H1 (cell line): Measurements from ENCODE around the gene NAA16. TPM values are rescaled to one million over a fixed set of nuclear protein-coding genes. Genes with fewer than 3 reads are reported as not detected.

Experiments
- CTCF ChIA-PET: fragments of 300-600 bp; sonication (Branson Sonifier 250); formaldehyde crosslinking; loops from one replicate; lab custom pipeline; 2021; ENCODE audit not compliant: partially characterized antibody; lab: Charles Lee
- POLR2A ChIA-PET: fragments of 300-600 bp; sonication (Branson Sonifier 250); formaldehyde crosslinking; loops from one replicate; lab custom pipeline; 2021; ENCODE audit warnings: inconsistent platforms; ENCODE audit not compliant: partially characterized antibody; lab: Charles Lee
- DNase-seq, 2 experiments: peaks; one replicate each; pipeline versions ENCODE4 v3.0.0 to v3.0.0-alpha.2; 2010 to 2022; ENCODE audit warnings: low spot score in 2 of 2, low read depth in 1 of 2, mixed read lengths in 1 of 2
- FAIRE-seq: peaks from 2 replicates; lab custom pipeline; 2011; peaks lifted over from hg19 to GRCh38; lab: Jason Lieb, UNC
- H2AFZ ChIP-seq: 2 replicates; pipeline ENCODE4 v1.8.1; 2012; ENCODE audit warnings: low read length, inconsistent platforms
- H2AK5ac ChIP-seq: 2 replicates; pipeline ENCODE4 v1.6.1; 2013; ENCODE audit warnings: low read depth, low read length
- H2BK120ac ChIP-seq: replicated peaks from 2 replicates; pipeline ENCODE3; 2013; ENCODE audit warnings: low read depth, low read length, inconsistent platforms
- H2BK12ac ChIP-seq: 2 replicates; pipeline ENCODE4 v1.6.1; 2013; ENCODE audit warnings: low read depth, low read length
- H2BK15ac ChIP-seq: 2 replicates; pipeline ENCODE4 v1.6.1; 2013; ENCODE audit warnings: low read length
- H2BK20ac ChIP-seq: 2 replicates; pipeline ENCODE4 v1.6.1; 2013; ENCODE audit warnings: low read length
- H2BK5ac ChIP-seq: 2 replicates; pipeline ENCODE4 v1.6.1; 2013; ENCODE audit warnings: low read depth, low read length
- H3K14ac ChIP-seq: 2 replicates; pipeline ENCODE4 v1.6.1; 2013; ENCODE audit warnings: inconsistent platforms; ENCODE audit not compliant: insufficient read length
- H3K18ac ChIP-seq: 2 replicates; pipeline ENCODE4 v1.6.1; 2013; ENCODE audit warnings: low read length; ENCODE audit errors: extremely low read depth
- H3K23ac ChIP-seq: 2 replicates; pipeline ENCODE4 v1.6.1; 2013; ENCODE audit warnings: inconsistent platforms; ENCODE audit not compliant: insufficient read length
- H3K23me2 ChIP-seq: 2 replicates; pipeline ENCODE4 v1.6.1; 2013; ENCODE audit warnings: low read depth, low read length
- H3K27ac ChIP-seq: 2 replicates; pipeline ENCODE4 v1.6.1; 2011; ENCODE audit warnings: low read depth, low read length, inconsistent platforms
- H3K27me3 ChIP-seq, 4 experiments: replicated peaks in 1 of 4; 1 replicate in 1 of 4; 2 replicates in 3 of 4; pipeline versions ENCODE4 v1.6.1 to v1.8.1; 2011 to 2013; ENCODE audit warnings: low read length in 3 of 4, mild to moderate bottlenecking in 3 of 4, inconsistent platforms in 2 of 4, mixed read lengths in 2 of 4, moderate library complexity in 1 of 4; ENCODE audit not compliant: control insufficient read depth in 3 of 4, insufficient read depth in 3 of 4; ENCODE audit errors: extremely low read depth in 1 of 4
- H3K36me3 ChIP-seq, 4 experiments: 2 replicates each; pipeline versions ENCODE4 v1.6.1 to v1.8.1; 2011 to 2013; ENCODE audit warnings: mild to moderate bottlenecking in 4 of 4, low read length in 3 of 4, moderate library complexity in 2 of 4, control low read depth in 1 of 4, inconsistent platforms in 1 of 4; ENCODE audit not compliant: insufficient read depth in 4 of 4, control insufficient read depth in 2 of 4
- H3K4ac ChIP-seq: replicated peaks from 2 replicates; pipeline ENCODE3; 2013; ENCODE audit warnings: low read length, low read depth, mixed read lengths, inconsistent platforms; ENCODE audit not compliant: insufficient read length
- H3K4me1 ChIP-seq, 4 experiments: replicated peaks in 1 of 4; 1 replicate in 1 of 4; 2 replicates in 3 of 4; pipeline versions ENCODE4 v1.6.1 to v1.8.1; 2011 to 2013; ENCODE audit warnings: low read length in 3 of 4, inconsistent platforms in 2 of 4, mixed read lengths in 1 of 4; ENCODE audit not compliant: insufficient read depth in 4 of 4, control insufficient read depth in 3 of 4
- H3K4me2 ChIP-seq, 2 experiments: 2 replicates each; pipeline versions ENCODE4 v1.6.1 to v1.8.1; 2011 to 2013; ENCODE audit warnings: low read depth in 2 of 2, low read length in 2 of 2, control low read depth in 1 of 2, inconsistent platforms in 1 of 2, mild to moderate bottlenecking in 1 of 2; ENCODE audit not compliant: insufficient read depth in 1 of 2
- H3K4me3 ChIP-seq, 4 experiments: fragments of 200-600, 300-600 bp in 1 of 4; sonication (generic), shearing (Covaris generic), sonication (Bioruptor Twin) in 1 of 4; 2 replicates each; pipeline versions ENCODE4 v1.5.1 to v1.8.1; 2011 to 2016; ENCODE audit warnings: low read length in 4 of 4, low read depth in 3 of 4, control low read depth in 2 of 4, inconsistent platforms in 2 of 4, mild to moderate bottlenecking in 2 of 4, mixed read lengths in 1 of 4, moderate library complexity in 1 of 4; ENCODE audit not compliant: insufficient read depth in 2 of 4; ENCODE audit errors: extremely low read depth in 1 of 4
- H3K56ac ChIP-seq: replicated peaks from 2 replicates; pipeline ENCODE3; 2013; ENCODE audit warnings: low read depth, mild to moderate bottlenecking, mixed read lengths, low read length, inconsistent platforms; ENCODE audit not compliant: insufficient read length
- H3K79me1 ChIP-seq: 2 replicates; pipeline ENCODE4 v1.6.1; 2013; ENCODE audit warnings: low read depth, low read length, control low read depth
- H3K79me2 ChIP-seq, 2 experiments: 2 replicates each; pipeline versions ENCODE4 v1.6.1 to v1.8.1; 2012 to 2013; ENCODE audit warnings: low read length in 2 of 2, mild to moderate bottlenecking in 2 of 2, inconsistent platforms in 1 of 2; ENCODE audit not compliant: insufficient read depth in 2 of 2, control insufficient read depth in 1 of 2
- H3K9ac ChIP-seq, 4 experiments: replicated peaks in 1 of 4; 1 replicate in 1 of 4; 2 replicates in 3 of 4; pipeline versions ENCODE4 v1.6.1 to v1.8.1; 2011 to 2013; ENCODE audit warnings: low read depth in 3 of 4, low read length in 3 of 4, control low read depth in 2 of 4, mild to moderate bottlenecking in 2 of 4, moderate library complexity in 2 of 4, inconsistent platforms in 1 of 4; ENCODE audit errors: extremely low read depth in 1 of 4
- H3K9me3 ChIP-seq, 2 experiments: 2 replicates each; pipeline versions ENCODE4 v1.6.1 to v1.8.1; 2012 to 2013; ENCODE audit warnings: mild to moderate bottlenecking in 2 of 2, moderate library complexity in 2 of 2, control low read depth in 1 of 2, inconsistent platforms in 1 of 2, low read depth in 1 of 2, low read length in 1 of 2, mixed read lengths in 1 of 2; ENCODE audit not compliant: insufficient read depth in 2 of 2
- H4K20me1 ChIP-seq, 2 experiments: replicated peaks in 1 of 2; 2 replicates each; pipeline versions ENCODE3 to v1.8.1; 2011 to 2013; ENCODE audit warnings: inconsistent platforms in 2 of 2, low read length in 2 of 2, mild to moderate bottlenecking in 1 of 2; ENCODE audit not compliant: insufficient read depth in 2 of 2, control insufficient read depth in 1 of 2
- H4K5ac ChIP-seq: 2 replicates; pipeline ENCODE4 v1.6.1; 2013; ENCODE audit warnings: low read length, low read depth, mixed read lengths, inconsistent platforms; ENCODE audit not compliant: insufficient read length
- H4K8ac ChIP-seq: 2 replicates; pipeline ENCODE4 v1.8.0; 2013; ENCODE audit warnings: mild to moderate bottlenecking, moderate library complexity, low read length, inconsistent platforms; ENCODE audit not compliant: insufficient read depth; ENCODE audit errors: extremely low read depth
- H4K91ac ChIP-seq: replicated peaks from 2 replicates; pipeline ENCODE3; 2013; ENCODE audit warnings: low read length, mixed read lengths, inconsistent platforms; ENCODE audit not compliant: insufficient read length
- BRCA1 ChIP-seq: IDR thresholded peaks from 2 replicates; pipeline ENCODE4 v1.6.1; 2012; ENCODE audit warnings: low read depth, low read length, improper control_type of control experiment
- E2F6 ChIP-seq: IDR thresholded peaks from 2 replicates; pipeline ENCODE4 v1.6.1; 2012; ENCODE audit warnings: inconsistent platforms
- NANOG ChIP-seq: IDR thresholded peaks from 2 replicates; pipeline ENCODE4 v1.6.1; 2011; ENCODE audit warnings: low read length, low read depth, mild to moderate bottlenecking, inconsistent platforms; ENCODE audit not compliant: insufficient read depth, poor library complexity, severe bottlenecking
- SIX5 ChIP-seq: IDR thresholded peaks from 2 replicates; pipeline ENCODE4 v1.6.1; 2011; ENCODE audit warnings: mild to moderate bottlenecking, low read depth, low read length
- SUZ12 ChIP-seq: fragments of 200-600 bp; sonication (generic); IDR thresholded peaks from 2 replicates; pipeline ENCODE4 v1.6.1; 2012; ENCODE audit warnings: mild to moderate bottlenecking, inconsistent platforms, low read length, moderate library complexity, mixed read lengths
- WGBS, 2 experiments: shearing (Covaris generic) in 1 of 2; methylation state at CpG; one replicate each; pipeline versions ENCODE4 v1.1.6 to v1.1.7; 2013 to 2015; ENCODE audit warnings: low lambda C conversion rate in 2 of 2, mixed read lengths in 2 of 2, inconsistent platforms in 1 of 2, low coverage in 1 of 2, missing lambda C conversion rate in 1 of 2; ENCODE audit not compliant: insufficient replicate concordance in 2 of 2, insufficient coverage in 1 of 2, insufficient read length in 1 of 2; ENCODE audit errors: extremely low coverage in 1 of 2, missing lambda C conversion rate in 1 of 2; 5-methylcytosine and 5-hydroxymethylcytosine counted together
- polyA plus RNA-seq, 7 experiments: library from polyadenylated mRNA; depleted of rRNA in 3 of 7; stranded (reverse) in 5 of 7; unstranded in 2 of 7; fragments of >200 nt in 5 of 7; fragments of 200-250 nt in 2 of 7; gene quantifications; 1 replicate in 5 of 7; 2 replicates in 1 of 7; 4 replicates in 1 of 7; pipeline versions ENCODE4 v1.2.1 to v1.2.3, GENCODE V29; 2011 to 2013; ENCODE audit warnings: missing spikeins in 2 of 7, mixed read lengths in 2 of 7
- total RNA-seq: library from RNA; stranded (reverse); fragmentation: NEBNext Ultra II Directional; extraction: Animal tissue kit (Norgen Biotek cat#: 25700); gene quantifications from 2 replicates; pipeline ENCODE4 v1.2.1, GENCODE V29; 2021

NAA16 gene
- total and polyA plus RNA-seq, 2 of the 8 experiments (the other 6 are each of a cell fraction or from before 2014, with no cell fraction given), result 11.4 to 40.0 TPM

- Histone ChIP-seq H3K9ac (no peak overlapping the region), H4K8ac (no peak overlapping the region), H3K4me3 (no peak overlapping the region), H3K4me2 (no peak overlapping the region), H3K79me1 (no peaks in the 10 kb centered on the region; the same call in 1 of the 2 replicates), H4K5ac (no peak overlapping the region), H3K27ac (no peak overlapping the region), H4K20me1 (peaks cover 0 to 4% of the 10 kb centered on the region in 2 experiments), H2AK5ac (no peak overlapping the region), H3K23me2 (no peaks in the 10 kb centered on the region), H3K56ac (no peak overlapping the region), H2BK120ac (no peak overlapping the region), H3K23ac (no peak overlapping the region), H2AFZ (no peak overlapping the region), H2BK20ac (no peak overlapping the region), H3K79me2 (peaks cover 0 to 18% of the 10 kb centered on the region in 2 experiments; a peak in 2 of 4 replicates), H4K91ac (no peak overlapping the region), H2BK5ac (no peak overlapping the region), H3K18ac (no peak overlapping the region), H3K4ac (no peak overlapping the region), H3K4me1 (no peaks in the 10 kb centered on the region), H3K9me3 (no peaks in the 10 kb centered on the region), H3K14ac (no peak overlapping the region), H3K27me3 (no peaks in the 10 kb centered on the region), H3K36me3 (peaks cover 0 to 29% (median 12%) of the 10 kb centered on the region in 4 experiments; a peak in 6 of 8 replicates), H2BK15ac (no peak overlapping the region), H2BK12ac (no peak overlapping the region)
- POLR2A ChIA-PET, result no interaction called here
- no peak for DNase-seq
- 74% methylated on average over 5 of the region's 5 CpGs; no CpG with 5 or more reads in 1 of the 2 experiments for WGBS, 2 experiments
- no peak for FAIRE-seq
- CTCF ChIA-PET, result interaction anchor here (0.7 kb wide), 1 partner anchor 199 kb away, joined by 5 read pairs; no protein-coding TSS in a partner anchor
- no peak for TF ChIP-seq SIX5
- TF ChIP-seq E2F6, result no peak
- no peak for TF ChIP-seq SUZ12
- no peak for TF ChIP-seq NANOG
- TF ChIP-seq BRCA1, result no peak
Measured at GRCh38 chr13:41354416-41354815, 43.3 kb downstream of the NAA16 start.
